CD8-positive, alpha-beta memory T cell (primary cell): Measurements from ENCODE around the gene GNAQ. TPM values are rescaled to one million over a fixed set of nuclear protein-coding genes. Genes with fewer than 3 reads are reported as not detected.
A peak's percentile ranks its signal among the peaks of the same experiment; 100 is the strongest.

Experiments used
- CTCF ChIA-PET: fragments of 350-600 bp; sonication (Branson Sonifier 250); formaldehyde crosslinking; loops from one replicate; lab custom pipeline; 2021; ENCODE audit warnings: antibody characterized with exemption; lab: Charles Lee
- POLR2A ChIA-PET: fragments of 350-600 bp; sonication (Branson Sonifier 250); formaldehyde crosslinking; loops from one replicate; lab custom pipeline; 2021; ENCODE audit warnings: antibody characterized with exemption; lab: Charles Lee
- DNase-seq, 5 donors: peaks; one replicate each; pipeline versions ENCODE4 v3.0.0 to v3.0.0-alpha.2; 2020 to 2022; ENCODE audit warnings: mixed read lengths in 1 of 5
- H3K27ac ChIP-seq: one replicate; pipeline ENCODE4 v1.7.0; 2013; ENCODE audit warnings: low read depth, mild to moderate bottlenecking, low read length, moderate library complexity
- H3K27me3 ChIP-seq: 2 replicates; pipeline ENCODE4 v1.7.0; 2013; ENCODE audit warnings: low read length, mild to moderate bottlenecking; ENCODE audit not compliant: insufficient read depth, poor library complexity, severe bottlenecking
- H3K36me3 ChIP-seq: 2 replicates; pipeline ENCODE4 v1.7.0; 2013; ENCODE audit warnings: mild to moderate bottlenecking, low read length, moderate library complexity; ENCODE audit not compliant: insufficient read depth
- H3K4me1 ChIP-seq: 2 replicates; pipeline ENCODE4 v1.7.0; 2013; ENCODE audit warnings: mild to moderate bottlenecking, low read length, moderate library complexity; ENCODE audit not compliant: insufficient read depth
- H3K4me3 ChIP-seq: 2 replicates; pipeline ENCODE4 v1.7.0; 2013; ENCODE audit warnings: mild to moderate bottlenecking, low read length
- H3K9me3 ChIP-seq: 2 replicates; pipeline ENCODE4 v1.7.0; 2013; ENCODE audit warnings: mild to moderate bottlenecking, low read length
- H3K27ac Mint-ChIP-seq, 8 donors: one replicate each; pipeline ENCODE4 v1.8.0; 2020 to 2021; ENCODE audit warnings: mixed read lengths in 8 of 8, mild to moderate bottlenecking in 6 of 8, inconsistent platforms in 3 of 8, moderate library complexity in 3 of 8
- H3K27me3 Mint-ChIP-seq, 2 donors: one replicate each; pipeline ENCODE4 v1.8.0; 2020 to 2021; ENCODE audit warnings: mixed read lengths in 2 of 2, mild to moderate bottlenecking in 1 of 2, moderate library complexity in 1 of 2
- H3K36me3 Mint-ChIP-seq, 3 donors: one replicate each; pipeline ENCODE4 v1.8.0; 2020 to 2021; ENCODE audit warnings: mixed read lengths in 3 of 3, inconsistent platforms in 1 of 3, mild to moderate bottlenecking in 1 of 3
- H3K4me1 Mint-ChIP-seq, 3 donors: one replicate each; pipeline ENCODE4 v1.8.0; 2020 to 2021; ENCODE audit warnings: mixed read lengths in 3 of 3, inconsistent platforms in 1 of 3, mild to moderate bottlenecking in 1 of 3
- H3K4me3 Mint-ChIP-seq, 7 donors: one replicate each; pipeline ENCODE4 v1.8.0; 2020 to 2021; ENCODE audit warnings: mixed read lengths in 7 of 7, mild to moderate bottlenecking in 6 of 7, moderate library complexity in 4 of 7, inconsistent platforms in 2 of 7
- H3K9me3 Mint-ChIP-seq, 5 donors: one replicate each; pipeline ENCODE4 v1.8.0; 2020 to 2022; ENCODE audit warnings: mixed read lengths in 5 of 5, mild to moderate bottlenecking in 3 of 5, moderate library complexity in 2 of 5, inconsistent platforms in 1 of 5
- polyA plus RNA-seq: library from polyadenylated mRNA; unstranded; fragments of 300-500 nt; fragmentation: Illumina TruSeq; gene quantifications from one replicate; pipeline ENCODE4 v1.2.3, GENCODE V29; 2021
- total RNA-seq, 2 experiments: library from RNA; stranded (reverse); gene quantifications; one replicate each; pipeline ENCODE4 v1.2.3, GENCODE V29; 2021

Gene GNAQ
- total and polyA plus RNA-seq, 3 experiments from 2014 or later = 7.5 to 19.8 (median 17.1) TPM

- Histone ChIP-seq H3K9me3 (no peaks in the 10 kb centered on the region), H3K4me1 (no peaks in the 10 kb centered on the region), H3K27me3 (no peaks in the 10 kb centered on the region), H3K4me3 (no peak overlapping the region), H3K36me3 (peaks cover 9% of the 10 kb centered on the region), H3K27ac (no peak overlapping the region)
- no peak for DNase-seq
- H3K4me1 Mint-ChIP-seq = peaks cover 7 to 25% (median 14%) of the 10 kb centered on the region in 3 donors
- H3K9me3 Mint-ChIP-seq = no peaks in the 10 kb centered on the region
- H3K36me3 Mint-ChIP-seq = peaks cover 0 to 24% (median 11%) of the 10 kb centered on the region in 3 donors
- peak overlapping the region in 1 of 8 donors; percentile 41 for H3K27ac Mint-ChIP-seq
- CTCF ChIA-PET = no interaction called here
- no peaks in the 10 kb centered on the region for H3K27me3 Mint-ChIP-seq
- POLR2A ChIA-PET = no interaction called here
- no peak overlapping the region for H3K4me3 Mint-ChIP-seq
Observed at GRCh38 chr9:77916410-77916819, 115.2 kb downstream of the GNAQ start.

- Mint-ChIP-seq H3K9me3 (no peaks in the 10 kb centered on the region), H3K27ac (no peak overlapping the region), H3K4me3 (no peak overlapping the region), H3K4me1 (peaks cover 7 to 30% (median 21%) of the 10 kb centered on the region in 3 donors), H3K27me3 (peaks cover 0 to 3% of the 10 kb centered on the region in 2 donors), H3K36me3 (peaks cover 0 to 17% (median 11%) of the 10 kb centered on the region in 3 donors)
- ChIA-PET POLR2A (no interaction called here), CTCF (no interaction called here)
- no peak overlapping the region for H3K27ac ChIP-seq
- no peaks in the 10 kb centered on the region for H3K9me3 ChIP-seq
- H3K27me3 ChIP-seq = no peaks in the 10 kb centered on the region
- H3K4me1 ChIP-seq = no peaks in the 10 kb centered on the region
- peaks cover 4% of the 10 kb centered on the region for H3K36me3 ChIP-seq
- H3K4me3 ChIP-seq = no peak overlapping the region
- no peak for DNase-seq
Observed at GRCh38 chr9:77915744-77916143, 115.9 kb downstream of the GNAQ start.

GRCh38 chr9:77912895-77913693, 118.5 kb downstream of the GNAQ start:
- Histone ChIP-seq H3K4me1 (peaks cover 21% of the 10 kb centered on the region), H3K36me3 (no peaks in the 10 kb centered on the region), H3K27me3 (no peaks in the 10 kb centered on the region), H3K9me3 (no peaks in the 10 kb centered on the region), H3K4me3 (no peak overlapping the region), H3K27ac (no peak overlapping the region)
- Mint-ChIP-seq H3K27me3 (peaks cover 0 to 3% of the 10 kb centered on the region in 2 donors), H3K36me3 (peaks cover 0 to 3% (median 3%) of the 10 kb centered on the region in 3 donors), H3K4me3 (no peak overlapping the region), H3K9me3 (no peaks in the 10 kb centered on the region), H3K27ac (no peak overlapping the region), H3K4me1 (peaks cover 28 to 54% (median 47%) of the 10 kb centered on the region in 3 donors)
- ChIA-PET CTCF (no interaction called here), POLR2A (no interaction called here)
- no peak for DNase-seq

GRCh38 chr9:77911928-77912327, 119.7 kb downstream of the GNAQ start:
- Mint-ChIP-seq H3K36me3 (peaks cover 0 to 5% (median 3%) of the 10 kb centered on the region in 3 donors), H3K4me3 (no peak overlapping the region), H3K9me3 (no peaks in the 10 kb centered on the region), H3K27me3 (peaks cover 0 to 3% of the 10 kb centered on the region in 2 donors), H3K27ac (no peak overlapping the region), H3K4me1 (peaks cover 24 to 54% (median 46%) of the 10 kb centered on the region in 3 donors)
- Histone ChIP-seq H3K4me3 (no peak overlapping the region), H3K27ac (no peak overlapping the region), H3K36me3 (no peaks in the 10 kb centered on the region), H3K4me1 (peaks cover 31% of the 10 kb centered on the region), H3K9me3 (no peaks in the 10 kb centered on the region), H3K27me3 (no peaks in the 10 kb centered on the region)
- no peak for DNase-seq
- POLR2A ChIA-PET = no interaction called here
- CTCF ChIA-PET = no interaction called here

- Mint-ChIP-seq H3K27ac (no peak overlapping the region), H3K27me3 (peaks cover 0 to 3% of the 10 kb centered on the region in 2 donors), H3K9me3 (no peaks in the 10 kb centered on the region), H3K4me3 (no peak overlapping the region), H3K4me1 (peaks cover 22 to 50% (median 37%) of the 10 kb centered on the region in 3 donors), H3K36me3 (peaks cover 0 to 5% (median 3%) of the 10 kb centered on the region in 3 donors)
- H3K4me1 ChIP-seq = peaks cover 31% of the 10 kb centered on the region
- H3K27me3 ChIP-seq = no peaks in the 10 kb centered on the region
- CTCF ChIA-PET = no interaction called here
- no peak for DNase-seq
- no peaks in the 10 kb centered on the region for H3K36me3 ChIP-seq
- H3K4me3 ChIP-seq = no peak overlapping the region
- no peak overlapping the region for H3K27ac ChIP-seq
- POLR2A ChIA-PET = no interaction called here
- H3K9me3 ChIP-seq = no peaks in the 10 kb centered on the region
Observed at GRCh38 chr9:77910194-77910621, 121.4 kb downstream of the GNAQ start.

- H3K27me3 Mint-ChIP-seq = peaks cover 0 to 3% of the 10 kb centered on the region in 2 donors
- H3K27me3 ChIP-seq = no peaks in the 10 kb centered on the region
- POLR2A ChIA-PET = no interaction called here
Observed at GRCh38 chr9:77909306-77909705, 122.3 kb downstream of the GNAQ start.

GRCh38 chr9:77908293-77908692, 123.3 kb downstream of the GNAQ start:
- Mint-ChIP-seq H3K4me1 (peaks cover 22 to 50% (median 37%) of the 10 kb centered on the region in 3 donors), H3K36me3 (peaks cover 0 to 5% (median 4%) of the 10 kb centered on the region in 3 donors), H3K9me3 (no peaks in the 10 kb centered on the region), H3K4me3 (no peak overlapping the region), H3K27ac (peak overlapping the region in 1 of 8 donors; percentile 54), H3K27me3 (peaks cover 0 to 3% of the 10 kb centered on the region in 2 donors)
- DNase-seq = no peak
- Histone ChIP-seq H3K9me3 (no peaks in the 10 kb centered on the region), H3K36me3 (no peaks in the 10 kb centered on the region), H3K27me3 (no peaks in the 10 kb centered on the region), H3K4me3 (no peak overlapping the region), H3K4me1 (peaks cover 31% of the 10 kb centered on the region), H3K27ac (no peak overlapping the region)
- CTCF ChIA-PET = no interaction called here
- POLR2A ChIA-PET = no interaction called here

More at GRCh38 chr9:77909306-77909705, 122.3 kb downstream of the GNAQ start:
- CTCF ChIA-PET = no interaction called here
- Histone ChIP-seq H3K4me1 (peaks cover 31% of the 10 kb centered on the region), H3K27ac (peak overlapping the region; percentile 27), H3K36me3 (no peaks in the 10 kb centered on the region), H3K4me3 (peak overlapping the region; percentile 8), H3K9me3 (no peaks in the 10 kb centered on the region)
- peaks cover 22 to 50% (median 37%) of the 10 kb centered on the region in 3 donors for H3K4me1 Mint-ChIP-seq
- H3K9me3 Mint-ChIP-seq = no peaks in the 10 kb centered on the region
- peak overlapping the region in 6 of 7 donors; percentile 27 to 64 (median 57) for H3K4me3 Mint-ChIP-seq
- peak in 2 of 5 donors; percentile 25 to 59 for DNase-seq
- peak overlapping the region in 6 of 8 donors; percentile 47 to 91 (median 69) for H3K27ac Mint-ChIP-seq
- H3K36me3 Mint-ChIP-seq = peaks cover 0 to 5% (median 4%) of the 10 kb centered on the region in 3 donors

GRCh38 chr9:77907585-77907984, 124.0 kb downstream of the GNAQ start:
- no peak for DNase-seq
- H3K9me3 ChIP-seq = no peaks in the 10 kb centered on the region
- H3K4me1 Mint-ChIP-seq = peaks cover 22 to 50% (median 37%) of the 10 kb centered on the region in 3 donors
- H3K27ac Mint-ChIP-seq = no peak overlapping the region
- no peak overlapping the region for H3K4me3 ChIP-seq
- H3K4me3 Mint-ChIP-seq = no peak overlapping the region
- H3K27me3 Mint-ChIP-seq = peaks cover 0 to 3% of the 10 kb centered on the region in 2 donors
- H3K36me3 ChIP-seq = no peaks in the 10 kb centered on the region
- H3K27ac ChIP-seq = no peak overlapping the region
- POLR2A ChIA-PET = no interaction called here
- peaks cover 0 to 9% (median 4%) of the 10 kb centered on the region in 3 donors for H3K36me3 Mint-ChIP-seq
- H3K9me3 Mint-ChIP-seq = no peaks in the 10 kb centered on the region
- peaks cover 31% of the 10 kb centered on the region for H3K4me1 ChIP-seq
- H3K27me3 ChIP-seq = no peaks in the 10 kb centered on the region
- CTCF ChIA-PET = no interaction called here
